Spleen (tissue), 7 donors: ENCODE measurements around the gene PLA1A.

Source experiments
- POLR2A ChIP-seq, 3 donors: fragments of 450-650 bp; IDR thresholded peaks; one replicate each; pipeline ENCODE4 v1.5.1; 2017; ENCODE audit warnings: antibody characterized with exemption in 3 of 3, mild to moderate bottlenecking in 1 of 3
- POLR2AphosphoS5 ChIP-seq, 3 donors: sonication (generic); formaldehyde crosslinking; IDR thresholded peaks; one replicate each; pipeline ENCODE4 v1.5.1; 2017; ENCODE audit warnings: antibody characterized with exemption in 3 of 3
- TF ChIP-seq, protein P1 (sequence below), 11 experiments: fragments of 200-600 bp in 7 of 11; fragments of 450-650 bp in 4 of 11; sonication (generic) in 4 of 11; IDR thresholded peaks in 8 of 11; conservative IDR thresholded peaks in 3 of 11; 1 replicate in 7 of 11; 2 replicates in 4 of 11; pipeline versions ENCODE4 v1.4.0 to v1.8.0; 2016 to 2021; ENCODE audit warnings: antibody characterized with exemption in 11 of 11, inconsistent platforms in 4 of 11, mild to moderate bottlenecking in 1 of 11
- donor health status: DM: no; HTN: no; CAD: no; lungs with moderate emphysema.
- donor health status: DM: no; HTN: no; CAD: no.
- donor health status: DM: no; HTN: no; CAD: no.

DNA sequence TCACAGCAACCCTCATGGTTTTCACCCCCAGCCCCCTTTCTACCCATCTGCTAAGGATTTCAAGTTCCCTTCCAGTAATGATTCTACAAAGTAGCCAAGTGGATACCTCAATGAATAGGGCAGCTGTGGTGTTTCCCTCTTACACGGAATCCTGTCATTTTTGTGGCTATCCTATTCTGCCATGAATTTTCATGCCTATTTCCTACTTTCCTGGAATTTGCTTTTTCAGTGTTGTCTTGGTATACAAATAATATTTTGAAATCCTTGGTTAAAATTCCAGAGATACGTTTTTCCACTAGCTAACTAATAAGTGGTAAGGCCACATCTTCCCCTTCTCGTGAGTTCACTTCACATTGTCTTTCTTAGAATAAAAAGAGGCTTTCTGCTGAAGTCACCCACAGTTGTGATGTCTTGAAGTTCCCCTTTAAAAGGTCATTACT lies 10.9 kb upstream of the PLA1A start:
- TF ChIP-seq, protein P1, sequence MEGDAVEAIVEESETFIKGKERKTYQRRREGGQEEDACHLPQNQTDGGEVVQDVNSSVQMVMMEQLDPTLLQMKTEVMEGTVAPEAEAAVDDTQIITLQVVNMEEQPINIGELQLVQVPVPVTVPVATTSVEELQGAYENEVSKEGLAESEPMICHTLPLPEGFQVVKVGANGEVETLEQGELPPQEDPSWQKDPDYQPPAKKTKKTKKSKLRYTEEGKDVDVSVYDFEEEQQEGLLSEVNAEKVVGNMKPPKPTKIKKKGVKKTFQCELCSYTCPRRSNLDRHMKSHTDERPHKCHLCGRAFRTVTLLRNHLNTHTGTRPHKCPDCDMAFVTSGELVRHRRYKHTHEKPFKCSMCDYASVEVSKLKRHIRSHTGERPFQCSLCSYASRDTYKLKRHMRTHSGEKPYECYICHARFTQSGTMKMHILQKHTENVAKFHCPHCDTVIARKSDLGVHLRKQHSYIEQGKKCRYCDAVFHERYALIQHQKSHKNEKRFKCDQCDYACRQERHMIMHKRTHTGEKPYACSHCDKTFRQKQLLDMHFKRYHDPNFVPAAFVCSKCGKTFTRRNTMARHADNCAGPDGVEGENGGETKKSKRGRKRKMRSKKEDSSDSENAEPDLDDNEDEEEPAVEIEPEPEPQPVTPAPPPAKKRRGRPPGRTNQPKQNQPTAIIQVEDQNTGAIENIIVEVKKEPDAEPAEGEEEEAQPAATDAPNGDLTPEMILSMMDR (IDR thresholded peaks at IDR 0.05 in 8 of 11, conservative IDR thresholded peaks at IDR 0.05 in 3 of 11): no peak
- TF ChIP-seq POLR2AphosphoS5 (IDR thresholded peaks at IDR 0.05) (no peak), POLR2A (IDR thresholded peaks at IDR 0.05) (no peak)
